Umbilical cord (tissue), 2 donors: Measurements from ENCODE around the gene MCM3. TPM values are rescaled to one million over a fixed set of nuclear protein-coding genes. Genes with fewer than 3 reads are reported as not detected.

Experiments
- DNase-seq: peaks from one replicate; pipeline ENCODE4 v3.0.0-alpha.2; 2015; ENCODE audit warnings: low spot score
- total RNA-seq: library from RNA; depleted of rRNA; stranded (reverse); fragments of >200 nt; gene quantifications from one replicate; pipeline ENCODE4 v1.2.3, GENCODE V29; 2014; ENCODE audit warnings: low replicate concordance; ENCODE audit not compliant: insufficient read depth

Gene MCM3
- total RNA-seq, 1 donor from 2014 or later = 24.8 TPM

DNA sequence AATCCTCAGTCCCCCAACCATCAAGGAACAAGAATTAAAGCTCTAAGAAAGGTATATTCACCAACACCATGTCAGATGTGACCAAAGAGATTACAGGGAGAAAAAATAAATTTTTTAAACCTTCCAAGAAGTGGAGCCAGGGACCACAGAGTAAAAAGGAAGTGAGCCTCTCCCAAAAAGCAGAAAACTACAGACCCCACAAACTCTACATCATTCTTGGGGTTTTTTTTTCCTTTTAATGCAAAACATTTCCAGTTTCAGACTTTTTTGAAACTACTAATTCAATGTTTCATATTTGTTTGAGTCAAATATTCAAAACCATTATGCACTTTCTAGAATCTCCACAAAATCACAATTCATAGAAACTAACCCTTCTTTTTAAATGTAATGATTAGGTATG lies 33.4 kb downstream of the MCM3 start:
- DNase-seq = no peak

GRCh38 chr6:52249078-52249477 lies 35.5 kb downstream of the MCM3 start:
- no peak for DNase-seq

- no peak for DNase-seq
These were observed 39.1 kb downstream of the MCM3 start for GRCh38 chr6:52245425-52245824.

- no peak for DNase-seq
These were observed 40.1 kb downstream of the MCM3 start, which contains the start of gene IL17F for GRCh38 chr6:52244400-52244799. Gene IL17F (minus strand): TSS chr6:52244500. CDS start chr6:52244429, 71 bp downstream.

DNA sequence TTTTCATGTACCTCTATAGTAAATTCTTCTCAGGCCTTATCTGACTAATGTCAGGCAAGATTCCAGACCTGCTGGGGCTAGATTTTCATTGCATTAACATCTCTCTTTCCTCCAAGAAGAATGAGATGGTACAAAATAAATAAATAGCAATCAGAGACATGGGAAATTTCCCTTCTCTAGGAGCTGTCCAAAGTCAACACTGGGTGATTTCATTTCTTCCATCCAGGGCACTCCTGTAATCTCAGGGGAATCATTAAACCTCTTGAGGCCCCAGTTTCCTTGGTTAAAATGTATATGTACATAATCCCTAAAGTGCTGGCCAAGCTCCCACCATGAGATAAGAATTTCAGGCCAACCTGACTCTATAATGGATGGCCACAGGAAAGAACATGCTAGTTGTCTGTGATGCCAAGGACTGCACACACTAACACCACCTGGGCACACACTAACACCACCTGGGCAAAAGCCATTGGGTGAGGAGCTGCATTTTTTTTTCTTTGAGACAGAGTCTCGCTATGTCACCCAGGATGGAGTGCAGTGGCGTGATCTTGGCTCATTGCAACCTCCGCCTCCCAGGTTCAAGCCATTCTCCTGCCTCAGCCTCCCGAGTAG lies 41.2 kb downstream of the MCM3 start:
- DNase-seq = no peak

DNA sequence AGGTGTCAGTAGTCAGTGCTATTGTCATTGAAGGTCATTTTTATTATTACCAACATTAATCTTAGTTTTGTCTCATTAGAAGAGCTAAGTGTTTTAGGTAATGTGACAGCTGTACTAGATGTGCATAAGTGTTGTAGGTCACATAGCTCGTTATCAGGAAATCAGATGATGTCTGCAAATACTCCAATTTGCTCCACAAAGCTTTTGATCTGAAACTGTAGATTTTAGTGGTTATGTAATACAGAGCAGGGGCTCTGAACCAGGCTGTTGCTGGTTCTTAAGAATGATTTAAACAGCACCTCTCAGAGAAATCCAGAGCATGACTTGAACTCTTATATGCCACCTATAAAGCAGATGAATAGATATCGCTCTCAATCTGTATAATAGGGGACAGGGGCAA lies 42.7 kb downstream of the MCM3 start:
- no peak for DNase-seq

- DNase-seq = peak; percentile 74
These were observed 50.3 kb downstream of the MCM3 start for GRCh38 chr6:52233975-52234823.

- no peak for DNase-seq
These were observed 51.5 kb downstream of the MCM3 start for GRCh38 chr6:52233005-52233404.

DNA sequence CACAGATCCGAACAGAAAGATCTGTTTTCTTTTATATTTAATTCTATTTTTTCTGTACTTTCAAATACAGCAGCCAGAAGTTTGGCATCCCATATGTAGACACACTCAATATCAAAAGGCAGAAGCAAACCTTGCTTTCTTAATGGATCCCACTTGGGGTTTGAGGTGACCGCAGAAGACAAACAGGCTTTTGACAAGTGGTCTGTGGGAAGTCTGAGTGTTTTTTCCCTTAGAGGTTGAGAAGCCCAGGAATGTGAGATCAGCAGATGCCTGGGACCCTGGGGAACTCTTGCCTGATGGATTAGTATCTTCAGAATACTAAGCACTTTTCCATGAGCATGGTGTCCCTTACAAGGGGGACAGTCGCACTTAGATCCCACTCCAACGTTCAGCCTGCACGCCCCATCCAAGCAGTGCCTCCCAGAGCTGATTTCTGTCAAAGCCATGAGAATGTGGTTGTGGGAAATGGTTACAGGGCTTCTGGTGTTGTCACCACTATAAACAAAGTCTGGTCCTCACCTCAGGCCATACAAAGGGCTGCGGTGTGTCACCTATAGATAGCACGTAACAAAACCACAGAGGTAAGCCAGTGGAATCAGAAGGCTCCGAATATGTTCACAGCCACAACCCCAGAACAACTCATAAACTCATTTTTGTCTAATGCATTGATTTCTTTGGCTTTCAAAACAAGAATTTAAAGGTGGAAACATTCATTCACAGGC lies 53.0 kb downstream of the MCM3 start:
- DNase-seq = no peak

GRCh38 chr6:52230685-52231084 lies 53.9 kb downstream of the MCM3 start:
- no peak for DNase-seq

GRCh38 chr6:52227495-52227894 lies 57.0 kb downstream of the MCM3 start:
- DNase-seq = no peak

DNA sequence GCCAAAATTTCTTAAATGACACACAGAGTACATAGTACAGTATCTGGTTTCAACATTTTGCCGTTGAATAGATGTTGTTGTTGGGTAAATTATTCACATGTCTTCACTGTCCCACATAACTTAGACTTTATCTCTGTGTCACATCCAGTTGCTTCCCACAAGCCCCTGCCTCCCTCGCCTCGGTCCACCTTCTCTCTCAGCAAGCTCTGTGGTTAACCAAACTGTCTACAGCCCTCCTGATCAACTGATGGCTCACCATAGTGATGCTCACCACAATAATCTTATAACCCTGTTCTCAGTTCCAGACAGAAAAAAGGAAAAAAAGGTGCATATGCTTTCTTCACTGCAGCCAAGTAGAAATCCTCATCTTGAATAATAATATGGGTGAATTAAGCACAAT lies 63.2 kb downstream of the MCM3 start:
- no peak for DNase-seq

- DNase-seq = no peak
These were observed 66.8 kb downstream of the MCM3 start for GRCh38 chr6:52217761-52218160.

DNA sequence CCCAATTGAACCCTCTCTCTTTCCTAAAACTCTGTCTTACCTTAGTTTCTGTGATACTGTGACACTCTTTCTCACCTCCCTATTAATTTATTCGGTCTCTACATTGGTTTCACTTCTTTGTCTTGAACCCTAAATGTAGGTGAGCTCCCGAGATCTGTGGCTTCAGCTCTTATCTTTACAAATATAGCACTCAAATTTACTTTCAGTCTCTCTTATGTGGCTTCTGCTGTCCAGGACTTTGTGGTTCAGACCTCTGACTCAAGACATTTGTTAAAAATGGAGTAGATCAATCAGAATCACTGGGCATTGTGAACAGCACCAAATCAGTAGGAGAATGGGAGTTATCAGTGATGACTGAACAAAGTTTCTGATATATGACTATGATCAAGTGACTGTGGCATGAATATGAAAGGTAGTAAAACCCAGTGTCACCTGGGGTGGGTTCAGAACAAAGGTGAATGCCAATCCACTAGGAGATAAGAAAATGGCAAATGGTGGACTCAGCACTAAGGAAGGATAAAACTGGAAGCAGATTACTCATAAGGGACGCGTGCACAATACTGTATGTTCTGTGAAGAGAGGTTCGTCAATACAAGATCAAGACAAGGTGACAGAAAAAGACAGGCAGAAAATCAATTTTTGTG lies 67.5 kb downstream of the MCM3 start:
- no peak for DNase-seq

DNA sequence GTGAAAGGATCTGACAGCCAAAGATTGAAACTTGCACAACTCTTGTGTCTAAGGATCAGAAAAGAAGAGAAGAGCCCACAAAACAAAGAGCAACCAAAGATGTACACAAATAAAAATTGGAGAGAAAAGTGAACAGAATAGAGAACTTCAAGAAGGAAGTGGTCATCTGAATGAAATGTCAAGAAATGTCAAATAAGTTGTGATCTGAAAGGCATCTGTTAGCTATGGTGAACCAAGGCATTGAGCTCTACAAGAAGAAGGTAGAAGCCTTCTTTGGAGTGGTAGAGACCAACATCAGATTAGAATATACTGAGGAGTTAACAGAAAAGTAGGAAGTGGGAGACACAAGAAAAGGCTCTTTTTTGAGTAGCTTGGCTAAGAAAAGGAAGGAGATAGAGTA lies 68.8 kb downstream of the MCM3 start:
- DNase-seq = no peak

Other genes with a start within 250 kb of the MCM3 start
- gene PKHD1, start 197.1 kb downstream of the MCM3 start, total RNA-seq = 1.7 TPM
- gene IL17A, start 98.4 kb downstream of the MCM3 start, total RNA-seq = 2.4 TPM
- gene IL17F, start 40.2 kb downstream of the MCM3 start, total RNA-seq = not detected
- 12.8 TPM for gene PAQR8, start 77.4 kb upstream of the MCM3 start, total RNA-seq
- 44.1 TPM for gene EFHC1, start 135.6 kb upstream of the MCM3 start, total RNA-seq